ENCODE data around the gene IFITM10.

Gene IFITM10

GRCh38 chr11:1718326-1718725, 32.1 kb downstream of the IFITM10 start:
- Histone ChIP-seq H3K27ac (ENCODE audit: low read depth, low read length) (no peak overlapping the region), H3K36me3 (ENCODE audit: control insufficient read depth, insufficient read depth, low read length) (no peaks in the 10 kb centered on the region), H3K9ac (ENCODE audit: low read length) (no peak overlapping the region)

DNA sequence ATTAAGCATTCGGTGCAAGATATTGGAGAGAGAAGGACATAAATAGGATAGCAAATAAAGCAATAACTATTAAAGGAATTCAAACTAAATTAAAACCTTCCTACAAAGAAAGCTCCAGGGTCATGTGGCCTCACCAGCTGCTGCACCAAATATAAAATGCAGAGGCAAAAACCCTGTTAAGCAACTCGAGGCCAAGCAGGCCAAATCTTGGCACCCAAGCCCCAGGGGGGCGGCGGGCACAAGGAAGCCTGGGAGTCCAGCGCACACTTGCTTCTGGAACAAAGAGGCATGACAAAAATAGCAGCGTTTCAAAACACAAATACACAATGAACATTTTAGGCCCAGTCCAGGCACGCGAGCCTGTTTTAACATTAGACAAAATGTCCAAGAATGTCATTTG, 32.6 kb downstream of the IFITM10 start:
- Histone ChIP-seq H3K36me3 (ENCODE audit: control insufficient read depth, insufficient read depth, low read length) (no peaks in the 10 kb centered on the region), H3K9ac (ENCODE audit: low read length) (no peak overlapping the region), H3K4me3 (ENCODE audit: low read length) (no peak overlapping the region), H3K4me1 (ENCODE audit: control insufficient read depth, insufficient read depth, low read length) (no peaks in the 10 kb centered on the region), H3K27ac (ENCODE audit: low read depth, low read length) (no peak overlapping the region), H3K27me3 (ENCODE audit: control insufficient read depth, insufficient read depth, low read length) (peaks cover 2% of the 10 kb centered on the region)

More at GRCh38 chr11:1718326-1718725, 32.1 kb downstream of the IFITM10 start:
- peaks cover 2% of the 10 kb centered on the region for H3K27me3 ChIP-seq (ENCODE audit: control insufficient read depth, insufficient read depth, low read length)
- no peaks in the 10 kb centered on the region for H3K4me1 ChIP-seq (ENCODE audit: control insufficient read depth, insufficient read depth, low read length)
- no peak overlapping the region for H3K4me3 ChIP-seq (ENCODE audit: low read length)

DNA sequence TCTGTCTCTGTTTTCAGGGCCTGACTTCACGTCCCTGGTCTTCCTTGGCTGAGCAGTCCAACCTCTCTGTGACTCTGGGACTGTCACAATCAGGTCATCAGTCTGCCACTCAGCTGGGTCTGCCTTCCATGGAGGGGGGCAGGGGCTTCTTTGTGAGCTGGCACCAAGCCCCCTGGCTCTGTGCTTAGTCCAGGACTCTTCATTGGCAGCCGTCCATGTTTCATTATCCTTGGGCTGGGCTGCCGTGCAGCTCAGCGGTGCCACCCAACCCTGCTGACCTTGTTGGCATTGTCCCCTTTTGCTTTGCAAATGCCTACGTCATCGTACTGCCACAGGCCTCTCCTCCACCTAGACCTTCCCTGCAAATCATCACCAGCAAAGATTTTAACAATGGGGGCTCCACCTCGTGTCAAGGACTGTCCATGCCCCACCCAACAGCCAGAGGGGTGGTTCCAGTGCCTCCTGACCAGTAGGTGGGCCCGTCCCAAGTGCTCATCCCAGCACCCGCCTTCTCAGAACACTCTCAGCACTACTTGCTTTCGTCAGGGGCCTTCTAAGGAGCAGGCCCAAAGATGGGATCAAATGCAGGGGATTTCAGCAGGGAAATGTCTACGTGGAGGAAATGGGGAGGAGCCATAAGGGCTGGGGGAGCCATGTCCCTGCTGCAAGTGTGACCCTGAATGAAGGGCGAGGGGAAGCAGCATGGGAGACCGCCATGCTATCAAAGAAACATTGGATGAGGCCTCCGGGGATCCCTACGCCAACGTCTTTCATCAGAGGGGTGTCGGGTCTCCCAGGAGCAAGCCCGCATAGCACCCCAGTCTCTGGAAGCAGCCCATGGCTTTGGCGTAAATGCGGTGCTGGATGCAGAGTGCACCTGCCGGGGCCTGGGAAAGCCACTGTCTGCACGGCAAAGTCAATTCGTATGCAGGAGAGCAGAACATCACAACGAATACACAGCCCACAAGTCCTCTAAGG, 35.2 kb downstream of the IFITM10 start:
- H3K27me3 ChIP-seq (ENCODE audit: control insufficient read depth, insufficient read depth, low read length): peaks cover 2% of the 10 kb centered on the region
- H3K36me3 ChIP-seq (ENCODE audit: control insufficient read depth, insufficient read depth, low read length): no peaks in the 10 kb centered on the region
- H3K9ac ChIP-seq (ENCODE audit: low read length): no peak overlapping the region
- H3K4me3 ChIP-seq (ENCODE audit: low read length): no peak overlapping the region
- H3K4me1 ChIP-seq (ENCODE audit: control insufficient read depth, insufficient read depth, low read length): no peaks in the 10 kb centered on the region
- no peak overlapping the region for H3K27ac ChIP-seq (ENCODE audit: low read depth, low read length)

GRCh38 chr11:1708716-1709115, 41.7 kb downstream of the IFITM10 start:
- Histone ChIP-seq H3K27ac (ENCODE audit: low read depth, low read length) (no peak overlapping the region), H3K36me3 (ENCODE audit: control insufficient read depth, insufficient read depth, low read length) (no peaks in the 10 kb centered on the region), H3K4me1 (ENCODE audit: control insufficient read depth, insufficient read depth, low read length) (no peaks in the 10 kb centered on the region), H3K9ac (ENCODE audit: low read length) (no peak overlapping the region), H3K4me3 (ENCODE audit: low read length) (no peak overlapping the region), H3K27me3 (ENCODE audit: control insufficient read depth, insufficient read depth, low read length) (peaks cover 4% of the 10 kb centered on the region)

DNA sequence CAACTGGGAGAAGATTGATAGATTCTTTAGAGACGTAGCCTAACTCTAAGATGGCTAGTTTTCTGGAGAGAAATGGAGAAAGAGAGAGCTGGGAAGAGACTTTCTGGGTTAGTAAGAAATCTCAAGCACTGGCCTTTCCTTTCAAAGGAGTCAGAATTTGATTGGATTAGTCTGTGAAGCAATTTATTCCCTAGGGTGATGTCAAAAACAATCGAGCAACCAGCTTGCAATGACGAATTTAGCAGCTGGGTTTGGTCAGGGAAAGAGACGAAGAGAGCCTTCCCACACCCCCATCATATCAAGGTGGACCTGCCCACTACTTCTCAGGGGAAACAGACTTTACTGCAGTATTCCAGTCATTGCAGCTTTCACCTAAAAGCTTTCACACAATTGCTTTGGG, 42.6 kb downstream of the IFITM10 start:
- no peak overlapping the region for H3K4me3 ChIP-seq (ENCODE audit: low read length)
- H3K9ac ChIP-seq (ENCODE audit: low read length): no peak overlapping the region
- no peaks in the 10 kb centered on the region for H3K36me3 ChIP-seq (ENCODE audit: control insufficient read depth, insufficient read depth, low read length)
- H3K27me3 ChIP-seq (ENCODE audit: control insufficient read depth, insufficient read depth, low read length): peaks cover 7% of the 10 kb centered on the region
- no peak overlapping the region for H3K27ac ChIP-seq (ENCODE audit: low read depth, low read length)
- H3K4me1 ChIP-seq (ENCODE audit: control insufficient read depth, insufficient read depth, low read length): no peaks in the 10 kb centered on the region

DNA sequence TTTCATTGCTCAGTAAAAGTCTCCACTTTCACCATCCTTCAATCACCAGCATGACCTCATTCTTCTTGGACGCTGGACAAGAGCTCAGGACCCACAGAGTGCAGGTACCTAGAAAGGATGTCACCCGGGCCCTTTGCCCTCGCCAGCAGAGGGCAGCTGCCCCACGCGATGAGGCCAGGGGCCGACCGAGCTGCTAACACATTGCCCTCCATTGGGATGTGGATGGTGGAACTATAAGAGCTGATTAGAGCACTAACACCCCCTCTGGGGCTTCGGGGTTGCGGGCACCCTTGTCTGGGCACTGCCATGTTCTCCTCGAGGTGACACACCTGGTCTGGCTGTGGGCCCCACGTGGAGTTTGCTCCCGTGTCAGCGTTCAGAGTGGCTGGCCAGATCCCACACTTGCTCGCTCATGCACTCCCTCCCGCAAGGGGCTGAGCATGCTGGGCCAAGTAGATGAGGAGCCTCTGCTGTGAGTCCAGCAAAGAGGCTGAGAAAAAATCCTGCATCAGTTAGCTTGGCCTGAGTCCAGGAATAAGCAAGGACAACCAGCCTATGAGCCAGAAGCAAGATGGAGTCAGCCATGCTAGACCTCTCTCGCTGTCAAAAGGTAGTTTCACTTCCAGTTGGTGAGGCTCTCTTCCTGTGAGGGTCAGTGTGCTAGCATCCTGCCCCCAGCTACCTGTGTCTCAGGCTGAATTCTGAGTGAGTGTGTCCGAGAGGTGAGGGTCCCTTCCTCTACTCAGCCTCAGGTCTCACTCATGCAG, 43.6 kb downstream of the IFITM10 start:
- Histone ChIP-seq H3K9ac (ENCODE audit: low read length) (no peak overlapping the region), H3K27ac (ENCODE audit: low read depth, low read length) (no peak overlapping the region), H3K4me3 (ENCODE audit: low read length) (no peak overlapping the region), H3K27me3 (ENCODE audit: control insufficient read depth, insufficient read depth, low read length) (peaks cover 7% of the 10 kb centered on the region), H3K4me1 (ENCODE audit: control insufficient read depth, insufficient read depth, low read length) (no peaks in the 10 kb centered on the region), H3K36me3 (ENCODE audit: control insufficient read depth, insufficient read depth, low read length) (no peaks in the 10 kb centered on the region)

GRCh38 chr11:1705126-1706052, 45.0 kb downstream of the IFITM10 start:
- Histone ChIP-seq H3K27ac (ENCODE audit: low read depth, low read length) (no peak overlapping the region), H3K36me3 (ENCODE audit: control insufficient read depth, insufficient read depth, low read length) (no peaks in the 10 kb centered on the region), H3K4me1 (ENCODE audit: control insufficient read depth, insufficient read depth, low read length) (no peaks in the 10 kb centered on the region), H3K27me3 (ENCODE audit: control insufficient read depth, insufficient read depth, low read length) (peaks cover 7% of the 10 kb centered on the region), H3K4me3 (ENCODE audit: low read length) (no peak overlapping the region), H3K9ac (ENCODE audit: low read length) (no peak overlapping the region)

DNA sequence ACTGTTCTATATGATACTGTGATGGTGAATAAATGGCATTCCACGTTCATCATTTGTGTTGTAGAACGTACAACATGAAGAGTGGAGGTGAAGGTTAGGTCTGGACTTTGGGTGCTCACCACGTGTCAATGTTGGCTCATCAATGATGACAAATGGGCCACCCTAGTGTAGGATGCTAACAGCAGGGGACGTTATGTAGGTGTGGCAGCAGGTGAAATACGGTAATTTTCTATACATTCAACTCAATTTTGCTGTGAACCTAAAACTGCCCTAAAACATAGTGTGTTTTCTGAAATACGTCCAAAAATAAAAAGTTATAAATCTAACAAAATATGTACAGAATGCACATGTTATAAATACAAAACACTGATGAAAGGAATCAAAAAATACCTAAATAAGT, 47.2 kb downstream of the IFITM10 start:
- no peak overlapping the region for H3K9ac ChIP-seq (ENCODE audit: low read length)
- H3K27me3 ChIP-seq (ENCODE audit: control insufficient read depth, insufficient read depth, low read length): peaks cover 7% of the 10 kb centered on the region

GRCh38 chr11:1702506-1702905, 47.9 kb downstream of the IFITM10 start:
- Histone ChIP-seq H3K36me3 (ENCODE audit: control insufficient read depth, insufficient read depth, low read length) (no peaks in the 10 kb centered on the region), H3K27me3 (ENCODE audit: control insufficient read depth, insufficient read depth, low read length) (peaks cover 7% of the 10 kb centered on the region), H3K9ac (ENCODE audit: low read length) (no peak overlapping the region)

More for the DNA sequence above, 47.2 kb downstream of the IFITM10 start:
- Histone ChIP-seq H3K27ac (ENCODE audit: low read depth, low read length) (no peak overlapping the region), H3K36me3 (ENCODE audit: control insufficient read depth, insufficient read depth, low read length) (no peaks in the 10 kb centered on the region), H3K4me1 (ENCODE audit: control insufficient read depth, insufficient read depth, low read length) (no peaks in the 10 kb centered on the region), H3K4me3 (ENCODE audit: low read length) (no peak overlapping the region)

DNA sequence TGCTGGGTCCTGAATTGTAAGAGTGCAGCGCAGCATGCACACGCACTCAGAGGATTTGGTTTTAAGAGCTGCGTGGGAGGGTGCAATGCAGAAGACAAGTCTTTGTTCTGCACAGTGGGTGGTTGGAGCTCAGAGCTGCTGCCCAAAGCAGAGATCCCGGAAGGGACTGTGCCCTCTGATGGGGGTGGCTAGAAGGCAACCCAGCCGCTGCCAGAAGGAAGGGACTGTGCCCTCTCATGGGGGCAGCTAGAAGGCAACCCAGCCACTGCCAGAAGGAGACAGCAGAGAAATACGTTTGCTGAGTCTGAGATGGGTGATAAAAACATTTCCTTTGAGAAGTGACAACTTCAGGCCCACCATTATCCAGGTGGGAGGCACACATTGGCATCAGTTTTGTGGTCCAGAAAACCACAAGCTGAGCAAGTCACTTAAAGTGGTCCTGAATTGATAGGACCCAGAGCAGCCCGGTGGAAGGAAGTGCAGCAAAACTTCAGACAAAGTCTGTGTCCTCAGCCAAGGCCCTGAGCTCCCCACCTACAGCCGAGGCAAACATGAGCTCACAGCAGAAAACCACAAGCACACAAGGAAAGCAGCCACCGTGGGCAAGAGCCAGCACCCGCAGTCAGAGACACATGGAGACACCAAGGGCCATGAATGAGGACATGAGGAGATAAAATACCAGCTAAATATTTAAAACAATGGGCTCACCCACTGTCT, 49.1 kb downstream of the IFITM10 start:
- no peak overlapping the region for H3K4me3 ChIP-seq (ENCODE audit: low read length)
- no peak overlapping the region for H3K27ac ChIP-seq (ENCODE audit: low read depth, low read length)
- no peaks in the 10 kb centered on the region for H3K36me3 ChIP-seq (ENCODE audit: control insufficient read depth, insufficient read depth, low read length)
- H3K4me1 ChIP-seq (ENCODE audit: control insufficient read depth, insufficient read depth, low read length): no peaks in the 10 kb centered on the region
- H3K27me3 ChIP-seq (ENCODE audit: control insufficient read depth, insufficient read depth, low read length): peaks cover 7% of the 10 kb centered on the region
- H3K9ac ChIP-seq (ENCODE audit: low read length): no peak overlapping the region

More at GRCh38 chr11:1702506-1702905, 47.9 kb downstream of the IFITM10 start:
- Histone ChIP-seq H3K4me1 (ENCODE audit: control insufficient read depth, insufficient read depth, low read length) (no peaks in the 10 kb centered on the region), H3K27ac (ENCODE audit: low read depth, low read length) (no peak overlapping the region), H3K4me3 (ENCODE audit: low read length) (no peak overlapping the region)

GRCh38 chr11:1699771-1700170, 50.6 kb downstream of the IFITM10 start:
- H3K27me3 ChIP-seq (ENCODE audit: control insufficient read depth, insufficient read depth, low read length): peaks cover 3% of the 10 kb centered on the region
- no peak overlapping the region for H3K27ac ChIP-seq (ENCODE audit: low read depth, low read length)
- H3K9ac ChIP-seq (ENCODE audit: low read length): no peak overlapping the region
- no peak overlapping the region for H3K4me3 ChIP-seq (ENCODE audit: low read length)
- H3K4me1 ChIP-seq (ENCODE audit: control insufficient read depth, insufficient read depth, low read length): no peaks in the 10 kb centered on the region
- no peaks in the 10 kb centered on the region for H3K36me3 ChIP-seq (ENCODE audit: control insufficient read depth, insufficient read depth, low read length)

Measured in rectal smooth muscle tissue (tissue), 1 donor.